Fibroblast of the conjunctiva (primary cell): ENCODE data around the gene BMF.

Experiments
- DNase-seq: peaks from one replicate; pipeline ENCODE4 v3.0.0-alpha.2; 2010; ENCODE audit warnings: low read depth

The BMF gene

DNA sequence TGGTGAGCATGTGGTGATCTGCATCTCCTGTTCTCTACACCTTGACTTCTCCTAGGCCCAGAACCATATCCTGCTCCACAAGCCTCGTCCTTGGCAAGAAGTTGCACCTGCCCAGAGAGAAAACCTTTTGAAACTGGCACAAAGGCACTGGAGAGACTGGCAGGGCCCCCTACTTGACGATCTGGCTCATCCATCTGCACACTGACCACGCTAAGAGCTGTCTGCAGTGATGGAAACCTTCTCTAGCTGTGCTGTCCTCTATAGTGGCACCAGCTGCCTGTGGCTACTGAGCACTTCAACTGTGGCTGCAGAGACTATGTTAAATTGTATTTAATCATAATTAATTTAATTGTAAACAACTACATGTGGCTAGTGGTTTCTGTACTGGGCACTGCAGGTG, 43.5 kb downstream of the BMF start:
- DNase-seq, result no peak

DNA sequence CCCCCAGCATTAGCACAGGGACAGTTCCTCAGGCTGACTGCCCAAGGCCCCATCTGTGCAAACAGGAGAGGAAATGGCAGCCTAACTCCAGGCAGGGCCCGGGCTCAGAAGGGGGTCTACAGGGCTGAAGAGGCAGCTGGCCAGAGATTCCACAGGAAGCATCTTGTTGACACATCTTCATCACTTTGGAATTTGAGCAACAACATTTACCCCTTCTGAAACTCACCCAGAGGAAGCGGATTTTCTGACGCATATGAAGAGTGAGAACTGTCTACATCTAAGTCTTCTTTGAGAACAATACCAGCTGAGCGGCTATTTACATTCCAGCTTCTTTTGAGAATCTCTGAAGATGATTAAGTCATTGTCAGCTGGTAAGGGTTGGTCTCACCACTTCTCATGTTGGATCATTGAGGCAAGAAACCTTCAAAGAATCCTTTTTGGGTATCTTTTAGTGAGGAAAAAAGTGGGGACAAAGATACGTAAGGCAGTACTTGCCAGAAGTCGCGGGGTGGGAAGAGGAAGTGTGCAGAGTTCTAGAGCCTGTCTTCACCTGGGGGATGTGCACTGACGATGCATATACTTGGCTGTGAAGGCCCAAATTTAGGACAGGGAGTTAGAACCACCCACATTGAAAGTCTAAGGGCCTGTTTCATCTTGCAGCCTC, 44.3 kb downstream of the BMF start:
- peak; percentile 62 for DNase-seq

- peak; percentile 72 for DNase-seq
Observed at GRCh38 chr15:40063563-40064011, 45.1 kb downstream of the BMF start.

GRCh38 chr15:40062816-40063562, 45.7 kb downstream of the BMF start:
- DNase-seq, result no peak

DNA sequence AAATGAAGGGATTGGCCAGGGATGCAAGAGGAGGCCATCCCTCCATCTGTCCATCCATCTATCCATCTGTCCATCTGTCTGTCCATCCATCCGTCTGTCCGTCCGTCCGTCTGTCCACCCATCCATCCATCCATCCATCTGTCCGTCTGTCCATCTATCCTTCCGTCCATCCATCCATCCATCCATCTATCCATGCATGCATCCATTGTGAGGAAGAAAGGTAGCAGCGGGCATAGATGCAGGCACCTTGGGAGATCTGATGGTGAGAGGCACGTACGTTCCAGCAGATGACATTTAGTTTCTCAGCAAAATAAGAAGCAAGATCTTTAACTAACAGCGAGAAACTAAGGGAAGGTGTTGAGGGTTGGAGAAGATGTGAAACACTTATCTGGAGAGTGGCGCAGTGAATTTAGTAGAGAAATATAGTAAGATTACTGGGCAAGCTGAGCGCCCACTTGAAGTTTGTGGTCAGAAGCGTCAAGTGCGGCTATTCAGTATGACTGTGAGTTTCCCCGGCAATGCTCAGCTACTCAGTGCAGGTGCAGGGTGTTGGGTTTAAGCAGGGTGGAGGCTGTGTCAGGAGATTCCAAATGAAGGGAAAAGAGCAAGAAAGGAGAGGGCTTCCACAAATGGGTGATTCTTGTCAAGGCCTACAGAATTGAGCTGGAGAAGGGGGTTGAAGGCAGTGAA, 47.3 kb downstream of the BMF start:
- DNase-seq, result no peak

DNA sequence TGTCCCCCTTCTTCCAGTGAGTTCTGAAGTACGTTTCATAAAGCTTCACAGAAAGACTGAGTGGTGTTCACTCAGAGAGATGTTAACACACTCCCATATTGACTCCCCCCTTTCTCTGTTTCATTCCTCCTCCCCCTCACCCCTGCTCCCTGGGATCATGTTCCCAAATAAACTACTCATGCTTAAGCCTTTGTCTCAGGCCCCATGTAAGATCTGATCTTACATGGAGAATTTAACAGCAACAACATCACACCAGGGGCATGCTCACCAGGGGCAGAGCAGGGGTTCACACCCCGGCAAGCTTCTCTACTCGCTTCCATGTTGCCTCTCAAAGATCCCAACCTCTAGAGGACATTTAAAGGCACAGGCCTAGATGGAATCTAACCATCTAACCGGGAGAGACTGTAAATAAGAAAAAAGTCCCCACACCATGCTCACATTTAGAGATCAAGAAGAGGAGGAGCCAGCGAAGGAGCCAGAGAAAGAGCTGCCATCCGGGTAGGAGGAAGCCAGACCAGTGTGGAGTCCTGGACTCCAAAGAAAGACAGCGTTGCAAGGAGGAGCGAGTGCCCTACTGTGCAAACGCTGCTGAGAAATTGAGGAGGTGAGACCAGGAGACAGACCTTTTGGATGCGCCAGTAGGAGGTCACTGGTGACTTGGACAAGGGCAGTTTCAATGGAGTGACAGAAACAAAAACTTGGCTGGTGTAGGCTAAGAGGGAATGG, 48.3 kb downstream of the BMF start:
- DNase-seq, result no peak

GRCh38 chr15:40059821-40060220, 48.9 kb downstream of the BMF start:
- no peak for DNase-seq

- DNase-seq, result no peak
Observed at GRCh38 chr15:40058476-40059140, 50.1 kb downstream of the BMF start.

GRCh38 chr15:40055576-40056293, 52.9 kb downstream of the BMF start:
- DNase-seq, result no peak

DNA sequence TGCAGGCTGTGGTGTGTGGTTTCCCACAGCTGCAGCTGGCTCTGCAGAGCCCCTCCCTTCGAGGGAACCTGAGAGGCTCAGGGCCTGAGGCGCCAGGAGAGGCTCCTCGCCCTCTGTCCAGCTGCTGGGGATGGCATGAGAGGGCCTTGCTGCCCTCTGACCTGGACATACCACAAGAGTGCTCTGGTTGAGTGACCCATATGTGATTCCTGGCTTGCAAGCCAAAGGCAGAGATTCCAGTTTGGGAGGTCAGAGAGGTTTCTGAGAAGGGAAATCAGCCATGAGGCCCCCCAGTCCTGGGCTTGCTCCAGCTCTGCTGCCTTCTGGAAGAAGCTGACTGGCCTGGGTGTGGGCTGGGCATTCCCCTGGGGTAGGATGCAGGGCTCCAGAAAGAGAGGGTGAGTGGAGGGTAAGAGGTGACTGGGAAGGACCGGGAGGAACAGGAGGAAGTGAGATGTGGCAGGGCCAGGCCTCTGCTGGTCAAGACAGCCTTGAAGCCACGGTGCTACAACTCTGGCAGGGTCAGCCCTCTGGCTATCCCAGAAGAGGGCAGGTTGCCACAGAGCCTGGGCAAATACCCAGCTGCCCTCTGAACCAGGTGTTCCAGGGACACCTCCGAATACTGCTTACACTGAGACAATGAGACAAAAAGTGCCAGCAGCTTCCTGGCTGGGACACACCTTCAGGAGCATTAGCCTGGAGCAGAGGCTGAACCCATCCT, 53.7 kb downstream of the BMF start:
- DNase-seq, result no peak

- DNase-seq, result no peak
Observed at GRCh38 chr15:40054605-40054854, 54.1 kb downstream of the BMF start.

DNA sequence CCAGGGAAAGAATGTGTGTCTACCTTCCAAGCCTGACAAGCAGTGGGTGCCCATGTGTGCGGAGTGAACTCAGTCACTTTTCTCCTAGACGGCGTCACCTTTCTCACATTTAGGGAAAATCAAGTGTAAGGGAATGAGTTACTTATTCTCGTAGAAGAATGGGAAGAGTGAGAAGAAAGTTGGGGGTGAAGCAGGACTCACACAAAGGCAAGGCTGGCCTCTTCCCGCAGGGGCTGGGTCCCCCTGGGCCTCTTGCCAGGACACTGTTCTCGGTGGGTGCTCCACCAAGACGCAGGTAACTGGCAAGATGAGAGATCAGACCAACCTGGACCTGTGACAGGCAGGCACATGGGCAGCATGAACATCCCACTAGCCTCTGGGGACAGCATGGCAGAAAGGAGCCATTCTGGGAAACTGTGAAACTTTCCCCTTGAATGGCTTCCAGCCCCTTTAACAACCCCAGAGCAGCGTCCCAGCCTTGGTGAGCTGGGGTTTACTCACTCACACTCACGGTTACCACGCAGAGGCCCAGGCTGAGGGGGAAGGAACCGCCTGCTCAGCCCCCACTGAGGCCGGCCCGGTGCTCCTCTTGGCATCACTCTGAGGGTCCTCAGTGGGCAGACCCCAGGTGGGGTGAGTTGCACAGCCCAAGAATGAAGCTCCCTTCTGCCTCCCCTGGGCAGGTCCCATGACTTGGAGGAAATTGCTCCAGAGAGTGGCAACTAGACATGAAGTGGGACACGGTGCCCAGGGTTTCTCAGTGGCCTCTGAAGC, 54.7 kb downstream of the BMF start:
- DNase-seq, result no peak

DNA sequence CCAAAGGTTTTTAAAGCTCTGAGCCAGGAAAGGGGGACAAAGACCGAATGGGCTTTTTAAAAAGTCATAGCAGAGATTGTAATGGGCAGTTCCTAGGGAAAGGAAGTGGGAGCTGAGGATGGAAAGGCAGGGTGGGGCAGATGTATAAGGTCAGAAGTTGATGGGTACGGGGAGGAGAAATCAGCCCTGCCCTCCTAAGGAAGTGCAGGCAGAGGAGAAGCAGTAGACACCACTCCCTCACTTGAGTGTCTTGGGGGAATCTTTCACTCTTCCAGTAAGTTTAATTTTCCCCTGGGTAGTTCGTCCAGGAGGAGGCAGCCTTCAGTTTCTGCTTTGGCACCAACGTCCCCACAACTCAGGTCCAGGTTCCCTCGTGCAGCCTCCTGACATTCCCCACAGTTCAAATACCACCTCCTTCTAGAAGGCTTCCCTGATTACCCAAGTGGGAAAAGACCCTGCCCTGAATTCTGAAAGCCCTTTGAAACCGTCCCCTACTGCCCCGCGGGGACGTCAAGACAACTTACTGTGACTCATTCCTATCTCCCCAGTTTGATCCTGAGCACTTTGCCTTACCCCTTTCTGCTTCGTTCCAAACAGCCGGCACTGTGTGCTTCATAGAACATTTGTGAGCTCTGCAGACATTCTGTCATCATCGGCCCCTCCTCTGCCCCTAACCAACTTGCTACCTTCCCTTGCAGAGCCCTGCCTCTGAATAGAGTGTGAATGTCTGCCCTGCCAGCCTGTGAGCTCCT, 55.4 kb downstream of the BMF start:
- DNase-seq, result no peak

GRCh38 chr15:40052604-40053003, 56.1 kb downstream of the BMF start:
- DNase-seq, result no peak

DNA sequence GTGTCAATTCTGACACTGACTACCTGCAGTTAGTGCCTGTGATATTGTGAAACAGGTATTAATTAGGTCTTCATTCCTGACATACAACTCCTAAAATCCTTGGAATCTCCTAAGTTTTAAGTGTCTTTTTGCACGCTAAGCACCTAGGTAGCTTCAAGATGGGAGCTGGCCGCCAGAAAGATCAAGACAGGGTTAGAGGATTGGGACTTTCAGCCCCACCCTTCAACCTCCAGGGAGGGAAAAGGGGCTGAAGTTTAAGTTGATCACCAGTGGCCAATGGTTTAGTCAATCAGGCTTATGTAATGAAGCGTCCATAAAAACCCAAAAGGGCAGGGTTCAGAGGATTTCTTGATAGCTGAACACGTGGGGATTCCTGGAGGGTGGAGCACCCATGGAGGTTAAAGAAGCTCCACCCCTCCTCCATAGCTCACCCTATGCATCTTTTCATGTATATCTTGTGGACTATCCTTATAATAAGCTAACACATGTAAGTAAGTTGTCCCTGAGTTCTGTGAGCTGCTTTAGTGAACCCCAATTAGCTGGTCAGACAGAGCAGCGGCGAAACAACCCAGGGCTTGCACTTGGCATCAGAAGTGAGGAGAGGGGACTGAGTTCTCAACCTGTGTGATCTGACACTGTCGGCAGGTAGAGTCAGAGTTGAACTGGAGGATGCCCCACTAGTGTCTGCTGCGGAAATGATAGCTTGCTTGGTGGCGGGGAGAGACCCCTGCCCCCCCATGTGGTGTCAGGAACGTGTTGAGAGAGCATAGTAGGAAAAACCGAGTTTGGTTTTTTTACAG, 56.9 kb downstream of the BMF start:
- no peak for DNase-seq

DNA sequence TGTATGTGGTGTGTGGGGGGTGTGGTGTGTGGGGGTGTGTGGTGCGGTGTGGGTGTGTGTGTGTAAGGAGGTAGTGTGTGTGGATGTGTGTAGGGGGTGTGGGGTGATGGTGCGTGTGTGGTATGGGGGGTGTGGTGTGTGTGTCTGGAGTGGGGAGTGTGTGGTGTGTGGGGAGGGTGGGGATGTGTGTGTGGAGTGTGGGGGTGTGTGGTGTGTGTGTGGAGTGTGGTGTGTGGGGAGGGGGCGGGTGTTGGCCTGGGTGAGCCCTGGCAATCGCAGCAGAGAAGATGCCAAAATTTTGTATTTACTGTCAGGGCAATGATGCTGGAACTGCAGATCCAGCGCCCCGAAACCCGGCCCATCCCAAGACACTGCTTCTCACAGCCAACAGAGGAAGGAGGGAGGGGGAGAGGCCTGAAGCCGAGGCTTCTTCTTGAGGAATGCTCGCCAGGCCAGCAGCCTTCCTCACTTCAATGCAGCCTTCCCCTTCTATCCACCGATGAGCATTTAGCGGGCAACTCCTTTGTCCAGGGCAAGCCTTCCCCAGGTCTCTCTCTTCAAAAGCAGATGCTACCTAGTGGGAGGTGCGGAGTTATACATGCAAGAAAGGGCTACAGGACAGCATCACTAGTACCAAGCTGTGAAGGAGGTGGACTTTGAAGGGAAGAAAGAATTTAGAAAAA, 57.8 kb downstream of the BMF start:
- DNase-seq, result no peak

DNA sequence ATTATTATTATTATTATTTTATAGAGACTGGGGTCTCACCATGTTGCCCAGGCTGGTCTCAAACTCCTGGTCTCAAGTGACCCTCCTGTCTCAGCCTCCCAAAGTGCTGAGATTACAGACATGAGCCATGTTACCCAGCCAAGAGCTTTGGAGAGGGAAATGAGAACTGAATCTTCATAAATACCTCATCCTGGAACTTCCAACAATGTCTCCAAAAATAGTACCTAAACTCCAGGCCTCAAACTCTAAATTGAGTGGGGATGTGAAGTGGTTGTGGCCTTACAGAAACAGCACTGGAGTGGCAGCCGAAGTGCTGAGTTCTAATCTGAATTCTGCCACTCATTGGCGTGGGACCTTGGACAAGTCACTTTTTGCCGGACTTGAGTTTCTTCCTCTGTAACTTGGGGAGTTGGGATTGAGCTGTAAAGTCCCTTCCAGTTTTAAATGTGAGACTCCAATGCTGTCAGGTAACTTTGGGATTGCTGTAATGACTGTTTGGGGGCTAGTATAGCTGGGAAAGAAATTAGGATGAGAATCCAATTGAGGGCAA, 59.7 kb downstream of the BMF start:
- no peak for DNase-seq
